Measurements from ENCODE around the gene FGF10.

FGF10 gene

DNA sequence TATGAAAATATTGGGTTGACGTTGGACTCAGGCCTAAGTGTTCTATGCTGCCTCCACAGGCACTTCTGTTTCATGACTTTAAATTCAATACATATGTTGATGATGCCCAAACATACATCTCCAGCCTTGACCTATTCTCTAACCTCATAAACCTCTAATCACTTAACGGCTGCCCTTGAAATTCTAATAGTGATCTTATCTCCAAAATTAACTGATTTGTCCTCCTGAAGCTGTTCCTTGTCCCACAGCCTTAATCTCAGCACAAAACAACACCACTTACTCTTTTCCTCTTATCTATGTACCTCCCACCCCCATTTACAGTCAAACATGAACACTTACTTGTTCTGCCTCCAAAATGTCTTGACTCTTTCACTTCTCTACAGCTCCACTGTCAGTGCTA is 43.3 kb downstream of the FGF10 start:
- no peak for DNase-seq

DNA sequence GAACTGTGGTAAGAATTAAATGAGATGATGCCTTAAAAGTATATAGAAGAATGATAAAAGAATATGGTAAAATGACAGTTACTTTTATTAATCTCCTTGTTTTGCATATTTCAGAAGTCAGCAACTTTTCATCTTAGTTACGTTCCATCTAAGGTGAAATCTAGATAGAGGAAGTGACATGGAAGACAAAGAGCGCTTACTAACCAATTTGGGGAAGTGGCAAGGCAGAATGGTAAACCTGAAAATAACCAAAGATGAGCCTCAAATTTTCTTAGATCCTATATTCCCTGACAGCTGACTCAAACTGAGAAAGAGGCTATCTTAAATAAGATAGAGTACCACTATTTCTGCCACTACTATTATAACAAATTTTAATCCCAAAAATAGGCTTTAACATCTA is 52.5 kb downstream of the FGF10 start:
- no peak for DNase-seq

DNA sequence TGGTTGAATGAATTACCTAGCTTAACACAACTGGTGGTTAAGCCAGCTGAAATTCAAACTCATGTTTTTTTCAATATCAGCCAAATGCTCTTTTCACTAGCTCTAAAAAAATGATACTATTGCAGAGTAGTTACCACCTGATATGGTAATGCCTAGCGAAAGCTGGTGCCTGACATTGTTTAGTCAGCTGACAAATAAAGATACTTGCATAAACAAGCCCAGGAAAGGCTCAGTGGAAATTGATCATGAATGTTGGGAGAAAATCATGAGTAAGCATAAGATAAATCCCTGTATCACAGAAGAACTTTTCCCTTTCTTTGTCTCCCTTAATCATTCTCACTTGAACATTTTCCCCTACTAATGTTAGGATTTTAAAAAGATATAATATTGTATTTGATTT is 54.6 kb downstream of the FGF10 start:
- DNase-seq = no peak

DNA sequence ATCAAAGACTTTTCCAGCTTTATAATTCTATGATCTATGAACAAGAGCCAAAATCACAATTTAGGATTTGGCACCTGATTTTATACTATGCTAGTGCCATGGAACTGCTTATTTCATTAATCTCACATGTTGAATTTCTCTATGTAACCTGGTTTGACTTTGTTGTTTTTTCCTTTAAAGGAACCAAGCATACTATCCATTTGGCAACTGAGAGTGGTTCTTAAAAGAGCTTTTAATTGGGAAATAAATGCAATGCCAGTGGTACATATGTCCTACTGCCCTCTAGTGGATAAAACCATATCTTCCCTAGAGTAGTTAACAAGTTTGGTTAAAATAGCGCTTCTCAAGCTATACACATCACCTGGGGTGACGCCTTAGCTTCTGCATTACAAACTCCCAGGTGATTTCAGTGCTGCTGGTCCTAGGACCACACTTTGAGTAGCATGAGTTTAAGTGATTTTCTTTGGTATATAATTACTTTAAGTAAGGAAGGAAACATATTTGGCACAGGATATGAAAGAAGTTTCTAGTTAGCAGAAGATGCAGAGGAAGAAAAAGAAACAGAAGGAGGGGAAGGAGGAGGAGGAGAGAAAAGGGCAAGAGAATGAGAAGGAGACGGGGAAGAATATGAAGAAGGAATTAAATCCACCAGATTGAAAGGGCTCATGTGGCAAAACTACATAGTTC is 56.8 kb downstream of the FGF10 start:
- DNase-seq = no peak

DNA sequence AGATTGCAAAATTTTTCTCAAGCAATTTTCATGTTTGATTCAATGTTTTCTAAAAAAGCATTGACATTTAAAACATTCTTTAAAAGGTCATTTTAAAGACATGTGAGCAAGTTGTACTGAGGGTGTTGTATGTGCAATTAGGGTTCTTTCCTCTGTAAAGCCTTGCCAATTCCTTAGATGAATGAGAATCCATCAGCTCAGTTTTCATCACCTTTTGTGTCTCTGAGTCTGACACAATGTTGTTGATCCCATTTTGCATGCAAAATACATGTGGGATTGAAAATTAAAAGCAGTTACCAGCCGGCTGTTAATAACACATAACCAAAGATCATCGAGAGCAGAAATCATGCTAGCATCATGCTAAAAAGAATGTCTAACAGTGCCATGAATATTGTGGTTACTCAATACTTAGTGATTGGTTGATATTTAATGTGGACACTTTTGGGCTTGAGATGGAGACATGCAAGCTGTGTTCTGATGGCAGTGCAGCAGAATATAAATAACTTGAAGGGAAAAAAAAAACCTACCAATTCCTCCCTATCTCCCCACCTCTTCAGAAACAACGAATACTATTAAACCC is 57.7 kb downstream of the FGF10 start:
- DNase-seq = no peak

DNA sequence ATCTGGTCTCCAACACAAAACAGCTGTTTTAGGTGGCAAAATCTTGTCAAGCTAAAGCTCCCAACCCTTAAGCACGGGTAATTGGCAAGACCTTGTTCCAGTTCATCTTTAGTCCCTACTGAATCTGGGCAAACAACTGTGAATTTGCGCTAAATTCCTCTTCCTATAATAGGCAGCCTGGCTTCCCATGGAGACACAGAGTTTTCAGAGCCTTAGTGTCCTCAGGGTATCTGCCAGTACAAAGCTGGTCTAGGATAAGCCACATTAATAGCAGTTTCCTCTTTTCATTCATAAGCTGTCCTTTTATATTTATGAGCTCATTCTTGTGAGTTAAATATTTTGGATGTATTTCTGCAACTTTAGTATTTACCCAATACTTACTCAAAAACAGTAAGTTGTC is 59.5 kb downstream of the FGF10 start:
- DNase-seq = no peak

DNA sequence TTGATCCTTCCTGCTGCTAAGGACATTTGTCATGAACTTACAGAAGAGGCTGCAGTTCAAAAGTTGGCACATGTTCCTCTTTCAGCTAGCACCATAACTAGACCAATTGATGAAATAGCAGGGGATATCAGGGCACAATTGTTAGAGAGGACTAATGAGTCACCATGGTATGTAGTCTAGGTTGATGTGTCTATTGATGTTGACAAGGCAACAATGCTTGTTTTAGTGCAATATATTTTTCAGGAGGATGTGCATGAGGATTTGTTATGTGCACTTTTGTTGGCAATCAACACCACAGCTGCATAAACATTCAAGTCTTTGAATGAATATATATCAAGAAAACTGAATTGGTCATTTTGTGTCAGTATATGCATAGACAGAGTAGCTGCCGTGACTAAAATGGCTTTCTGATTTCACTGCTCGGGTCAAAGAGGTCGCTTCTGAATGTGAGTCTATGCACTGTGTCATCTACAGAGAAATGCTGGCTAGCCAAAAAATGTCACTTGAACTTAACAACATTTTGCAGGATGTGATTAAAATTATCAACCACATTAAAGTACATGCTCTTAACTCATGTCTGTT is 68.0 kb downstream of the FGF10 start:
- DNase-seq = no peak

DNA sequence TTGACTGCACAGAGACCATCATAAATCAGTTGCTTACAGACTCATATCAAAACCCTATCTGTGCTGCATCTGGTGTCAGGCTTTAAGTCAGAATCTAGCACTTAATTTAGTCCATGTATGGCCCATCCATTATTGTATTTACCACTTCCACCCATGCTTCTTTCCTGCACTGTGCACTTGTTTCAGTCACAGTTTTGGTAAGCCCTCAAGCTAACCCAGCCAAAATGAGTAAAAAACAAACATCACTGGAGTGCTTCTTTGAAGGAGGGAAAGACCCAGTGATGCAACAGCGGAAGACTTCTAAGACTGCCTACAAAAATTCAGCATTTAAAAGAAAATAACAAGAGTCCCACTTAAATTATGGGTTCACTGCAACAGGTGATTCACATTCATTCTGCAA is 69.0 kb downstream of the FGF10 start:
- DNase-seq = no peak

DNA sequence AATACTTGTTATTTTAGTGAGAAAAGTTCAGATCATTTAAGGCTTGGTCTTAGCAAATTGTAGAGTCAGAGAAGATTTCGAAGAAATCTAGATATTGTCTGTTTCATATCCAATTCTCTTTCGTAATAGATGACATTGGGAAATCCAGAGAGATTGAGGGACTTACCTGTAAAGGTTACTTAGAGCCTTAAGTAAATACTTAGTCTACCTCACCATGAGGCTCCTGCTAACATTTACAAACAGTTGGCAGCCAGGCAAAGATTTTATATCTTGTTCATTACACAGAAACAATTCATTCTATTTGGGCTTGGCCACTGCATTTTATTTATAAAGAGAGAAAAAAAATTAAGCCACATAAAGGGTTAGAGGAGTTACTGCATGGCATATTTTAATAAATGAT is 70.3 kb downstream of the FGF10 start:
- no peak for DNase-seq

DNA sequence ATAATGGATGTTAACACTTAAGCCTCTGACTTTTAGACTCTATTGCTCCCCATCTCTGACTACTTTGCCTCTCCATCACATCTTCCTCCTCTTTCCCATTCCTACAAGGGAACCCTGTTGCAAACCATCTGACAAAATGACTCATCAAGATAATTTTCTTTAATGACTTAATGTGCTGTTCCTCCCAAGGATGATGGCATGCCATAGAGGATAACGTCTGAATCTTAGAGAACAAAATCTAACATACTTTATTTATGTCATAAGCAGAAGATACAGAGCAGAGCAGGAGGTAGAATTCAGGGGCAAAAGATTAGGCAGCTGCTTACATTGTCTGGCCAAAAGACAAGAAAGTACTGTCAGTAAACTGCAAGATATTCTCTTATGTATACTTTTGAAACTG is 76.8 kb downstream of the FGF10 start:
- no peak for DNase-seq

DNA sequence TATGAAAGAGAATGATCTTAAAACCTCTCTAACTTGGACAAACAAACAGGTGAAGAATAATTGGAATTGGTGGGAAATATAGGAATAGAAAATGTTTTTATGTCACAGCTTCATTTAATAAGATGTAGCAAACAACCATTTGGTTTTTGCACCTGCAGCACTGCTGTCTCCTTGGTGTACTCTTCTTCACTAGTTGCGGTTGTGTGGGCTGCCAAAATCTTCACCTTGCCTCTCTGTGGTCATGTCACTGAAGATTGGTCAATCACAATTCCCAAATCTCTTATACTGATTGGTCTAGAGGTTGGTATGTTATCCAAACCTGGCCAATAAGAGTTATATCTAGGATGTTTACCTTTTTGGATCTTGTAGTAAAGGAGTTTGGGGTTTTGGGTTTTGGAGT is 88.7 kb downstream of the FGF10 start:
- DNase-seq = no peak

DNA sequence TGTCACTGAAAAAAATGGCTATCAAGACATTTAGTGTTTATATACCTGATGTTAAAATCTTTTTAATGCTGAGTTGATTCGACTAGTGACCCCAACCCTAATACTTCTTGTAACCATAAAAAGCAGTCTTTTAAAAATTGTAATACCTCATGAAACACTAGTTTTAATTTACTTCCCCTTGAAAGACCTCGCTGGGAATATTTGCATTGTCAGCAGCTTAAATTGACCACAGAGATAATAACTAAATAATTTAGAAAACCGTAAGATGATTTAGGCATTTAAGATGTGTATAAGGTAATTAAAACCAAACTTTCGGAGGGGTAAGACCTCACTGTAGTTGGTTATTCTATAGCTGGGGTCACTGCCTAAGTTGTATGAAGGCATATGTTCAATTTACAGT is 89.8 kb downstream of the FGF10 start:
- DNase-seq = no peak

DNA sequence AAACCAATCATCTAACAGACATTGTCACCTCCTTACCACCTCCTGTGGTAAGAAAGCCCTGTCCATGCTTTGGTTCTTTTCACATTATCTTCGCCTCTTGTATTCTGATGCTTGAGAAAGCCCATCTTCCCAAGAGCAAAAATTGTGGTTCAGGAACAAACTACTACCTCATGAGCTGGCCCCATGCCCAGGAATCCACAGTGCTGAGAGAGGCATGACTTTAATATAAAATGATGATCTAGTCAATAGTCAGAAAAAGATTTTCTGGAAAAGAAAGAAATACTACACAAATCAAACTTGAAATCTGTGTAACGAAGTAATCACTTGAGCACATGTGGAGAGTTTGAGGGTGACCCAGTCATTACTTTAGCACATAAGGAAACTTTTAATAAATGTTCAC is 94.7 kb downstream of the FGF10 start:
- DNase-seq = no peak

DNA sequence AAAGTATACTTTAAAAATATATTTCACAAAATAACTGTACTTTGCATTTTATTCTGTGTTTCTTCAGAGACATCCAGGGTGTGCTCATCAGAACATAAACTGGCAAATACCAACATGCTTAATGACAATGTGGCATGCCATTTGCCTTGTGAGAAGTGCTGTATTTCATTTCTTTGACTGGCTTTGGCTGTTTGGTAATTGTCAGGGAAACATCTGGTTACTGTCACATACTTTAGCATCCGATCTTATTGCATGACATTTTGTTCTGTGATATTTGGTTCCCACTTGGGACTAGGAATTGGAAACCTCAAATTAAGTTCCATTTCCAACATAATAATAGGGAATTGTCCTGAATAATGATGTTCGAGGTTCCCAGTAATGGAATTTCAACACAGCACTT is 96.5 kb downstream of the FGF10 start:
- no peak for DNase-seq

DNA sequence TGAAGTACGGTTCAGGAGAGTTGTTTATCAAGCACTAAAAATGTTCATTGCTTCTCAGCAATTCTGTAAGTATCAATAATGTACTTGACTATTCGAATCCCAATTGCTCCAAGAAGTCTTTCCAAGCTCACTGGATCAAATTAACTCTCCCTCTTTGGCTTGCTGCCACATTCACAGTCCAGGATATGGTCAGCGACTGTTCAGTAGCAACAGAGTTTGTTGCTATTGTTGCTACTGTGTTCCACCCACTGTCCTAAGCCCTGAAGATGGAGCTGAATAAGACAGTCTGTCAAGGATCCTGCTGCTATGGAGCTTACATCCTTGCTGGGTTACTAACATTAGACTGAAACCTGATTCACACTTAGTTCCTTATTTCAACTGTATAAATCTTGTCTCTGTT is 110.8 kb downstream of the FGF10 start:
- no peak for DNase-seq

DNA sequence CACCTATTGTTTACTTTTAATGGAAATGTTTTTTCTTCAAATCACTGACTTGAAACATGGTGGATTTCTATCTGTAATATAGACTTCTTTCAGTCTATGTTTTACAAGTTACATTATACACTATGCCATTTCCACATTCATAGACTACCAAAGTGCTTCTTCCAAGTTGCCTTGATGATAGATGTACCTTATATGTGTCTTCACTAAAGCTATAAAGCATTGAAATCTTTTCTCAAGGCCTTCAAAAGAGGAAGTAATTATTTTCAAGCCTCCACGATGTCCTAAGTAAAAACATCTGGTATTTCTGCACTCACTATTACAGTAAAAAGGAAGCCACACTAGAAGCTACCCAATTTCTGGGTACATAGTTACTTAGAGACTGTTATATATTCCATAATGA is 113.3 kb downstream of the FGF10 start:
- DNase-seq = no peak

DNA sequence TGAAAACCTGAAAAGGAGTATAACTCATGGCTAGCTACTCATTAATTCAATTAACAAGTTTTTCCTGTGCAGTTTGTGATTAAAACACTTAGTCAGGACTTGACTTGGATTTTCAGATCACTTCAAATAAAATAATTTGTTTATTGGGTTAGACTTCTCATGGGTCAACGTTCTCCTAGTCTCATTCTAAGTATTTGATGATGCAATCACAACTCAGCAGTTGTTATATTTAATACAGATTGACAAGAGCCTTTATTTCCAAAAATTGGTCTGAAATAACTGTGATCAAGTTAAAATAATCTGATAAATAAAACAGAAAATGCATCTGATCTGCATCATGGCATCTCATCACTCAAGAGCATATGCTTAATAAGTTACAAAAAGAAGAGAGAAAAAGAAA is 113.9 kb downstream of the FGF10 start:
- no peak for DNase-seq

DNA sequence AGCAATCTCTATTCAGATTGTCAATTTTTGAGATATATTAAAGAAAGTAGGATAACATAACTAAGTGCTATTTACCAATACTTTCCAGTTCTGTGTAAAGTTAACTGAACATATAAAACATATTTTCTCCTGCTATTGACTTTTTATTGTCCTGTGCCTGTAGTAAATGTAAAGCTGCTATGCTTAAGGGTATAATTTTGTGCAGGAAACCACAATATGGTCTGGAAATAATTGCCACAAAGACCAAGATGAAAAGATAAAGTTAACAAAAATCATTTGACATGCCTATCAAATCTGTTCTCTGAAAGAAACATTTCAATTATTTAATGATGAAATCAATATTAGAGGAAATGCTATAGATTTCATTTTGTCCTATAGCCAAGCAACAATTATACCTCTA is 121.3 kb downstream of the FGF10 start:
- no peak for DNase-seq

DNA sequence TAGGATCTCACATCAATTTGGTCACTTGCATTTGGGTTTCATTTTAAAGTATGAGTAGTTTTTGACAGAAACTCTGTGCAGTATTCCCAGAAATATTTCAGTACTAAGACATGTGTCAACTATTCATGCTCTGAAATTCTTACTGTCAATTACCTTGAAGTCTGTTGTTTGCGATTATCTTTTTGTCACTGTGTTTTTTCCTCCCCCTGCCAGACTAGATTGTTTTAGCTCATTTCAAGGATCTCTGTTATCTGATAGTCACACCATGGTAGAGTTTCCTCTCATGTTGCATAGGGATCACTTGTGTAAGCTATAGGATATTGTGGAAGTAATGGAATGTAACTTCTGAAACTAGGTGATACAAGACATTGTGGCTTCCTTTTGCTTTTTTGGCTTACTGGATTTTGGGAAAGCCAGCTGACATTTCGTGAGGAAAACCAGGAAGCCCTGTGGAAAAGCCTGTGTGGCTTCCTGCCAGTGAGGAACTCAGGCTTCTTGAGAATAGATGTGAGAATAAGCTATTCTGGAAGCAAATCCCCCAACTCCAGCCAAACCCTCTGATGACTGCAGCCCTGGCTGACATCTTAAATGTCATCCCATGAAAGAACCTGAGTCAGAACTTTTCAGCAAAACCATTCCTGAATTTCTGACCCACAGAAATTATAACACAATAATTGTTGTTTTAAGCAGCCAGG is 122.2 kb downstream of the FGF10 start:
- DNase-seq = no peak

DNA sequence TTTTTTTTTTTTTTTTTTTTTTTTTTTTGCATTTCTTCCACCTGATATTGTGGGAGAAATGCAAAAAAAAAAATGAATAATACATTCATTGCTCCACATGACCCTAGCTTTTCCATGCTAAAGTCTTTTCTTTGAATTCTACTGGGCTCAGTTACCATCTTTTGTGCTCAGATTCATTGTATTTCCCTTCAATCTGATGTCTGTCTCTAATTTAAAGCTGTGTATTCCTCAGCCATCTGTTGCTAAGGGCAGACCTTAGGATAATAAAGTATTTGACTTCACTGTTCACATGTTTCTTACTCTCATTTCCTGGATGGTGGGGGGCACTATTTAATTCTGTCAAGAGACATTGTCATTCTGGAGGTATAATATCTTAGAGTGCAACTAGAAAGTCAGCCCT is 123.5 kb downstream of the FGF10 start:
- no peak for DNase-seq

DNA sequence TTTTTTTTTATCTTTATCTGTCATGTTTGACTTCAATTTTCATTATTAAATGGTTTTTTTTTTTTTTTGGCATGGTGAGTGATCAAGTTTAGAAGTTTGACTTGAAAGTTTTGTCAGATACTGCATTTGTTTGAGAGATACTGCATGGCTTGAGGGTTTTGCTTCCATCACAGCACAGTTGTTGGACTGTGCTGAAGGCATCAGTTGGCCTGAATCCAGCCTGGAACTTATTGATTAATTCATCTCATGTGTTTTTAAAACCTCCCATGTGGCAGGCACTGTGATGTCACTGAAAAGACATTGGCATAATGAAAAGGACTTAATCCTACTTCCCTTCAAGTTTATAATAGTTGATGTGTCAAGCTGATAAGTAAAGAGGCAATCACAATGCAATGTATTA is 128.4 kb downstream of the FGF10 start:
- no peak for DNase-seq

DNA sequence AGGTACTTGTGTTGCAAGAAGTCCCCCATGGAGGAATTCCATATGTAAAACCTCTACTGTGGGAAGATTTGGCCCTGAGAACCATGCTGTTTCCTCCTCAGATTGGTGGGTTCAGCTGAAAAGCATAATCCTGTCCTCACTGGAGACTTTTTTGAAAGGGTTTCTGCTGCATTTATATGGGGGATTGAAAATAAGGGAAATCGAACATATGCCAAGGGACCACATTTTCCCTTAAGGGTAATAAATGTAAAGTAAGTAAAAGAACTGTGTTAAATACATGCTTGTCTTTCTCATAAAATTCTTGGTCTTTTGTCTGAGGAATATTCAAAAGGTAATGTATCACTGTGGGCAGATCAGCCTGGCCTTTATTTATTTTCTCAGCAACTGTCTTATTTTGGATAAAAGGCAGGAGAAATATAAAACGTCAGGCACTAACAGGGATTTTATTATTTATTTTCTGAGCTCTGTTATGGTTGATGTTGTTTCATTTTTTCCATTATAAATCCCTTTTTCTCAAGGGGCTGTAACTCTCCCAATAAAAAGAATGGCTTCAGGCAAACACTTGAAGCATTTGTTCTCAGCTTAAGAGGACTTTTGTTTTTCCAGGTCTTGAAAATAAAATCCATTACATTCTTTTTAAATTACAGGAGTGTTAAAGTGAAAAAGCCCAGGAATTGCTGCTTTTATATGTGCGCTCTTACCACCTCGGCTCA is 131.4 kb downstream of the FGF10 start:
- no peak for DNase-seq

DNA sequence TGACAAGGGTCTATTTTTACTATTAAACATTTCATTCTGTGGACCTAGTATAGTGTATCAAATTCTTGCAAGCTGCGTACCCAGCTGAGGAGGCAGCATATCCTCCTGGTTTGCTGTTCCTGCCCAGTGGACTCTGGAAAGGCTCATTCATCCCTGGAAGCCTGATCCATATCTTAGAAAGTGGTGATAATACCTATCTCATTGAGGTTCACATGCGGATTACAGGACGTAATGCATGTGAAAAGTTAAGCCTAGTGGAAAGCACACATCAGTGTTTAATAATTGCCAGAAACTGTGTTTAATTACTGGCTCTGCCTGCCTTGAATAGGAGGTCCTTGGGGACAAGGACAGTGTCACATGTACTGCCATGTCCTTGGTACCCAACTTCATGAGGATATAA is 132.0 kb downstream of the FGF10 start:
- DNase-seq = no peak
